Mesothelial cell of epicardium (in vitro differentiated cells): Measurements from ENCODE around the gene ISG20L2. TPM values are rescaled to one million over a fixed set of nuclear protein-coding genes. Genes with fewer than 3 reads are reported as not detected.
A peak's percentile ranks its signal among the peaks of the same experiment; 100 is the strongest.

Experiments
- DNase-seq, 2 experiments: peaks; one replicate each; pipeline ENCODE4 v3.0.0; 2021; ENCODE audit warnings: low spot score in 2 of 2; ENCODE audit not compliant: unreplicated experiment in 2 of 2
- H3K27ac Mint-ChIP-seq: 2 replicates; pipeline ENCODE4 v1.8.0; 2021; ENCODE audit warnings: mixed read lengths
- H3K27me3 Mint-ChIP-seq: 2 replicates; pipeline ENCODE4 v1.8.0; 2021; ENCODE audit warnings: low read depth, mixed read lengths
- H3K36me3 Mint-ChIP-seq: 2 replicates; pipeline ENCODE4 v1.8.0; 2021; ENCODE audit warnings: mixed read lengths
- H3K4me1 Mint-ChIP-seq: 2 replicates; pipeline ENCODE4 v1.8.0; 2021; ENCODE audit warnings: mixed read lengths
- H3K4me3 Mint-ChIP-seq: 2 replicates; pipeline ENCODE4 v1.8.0; 2021; ENCODE audit warnings: mild to moderate bottlenecking, moderate library complexity, mixed read lengths
- H3K9me3 Mint-ChIP-seq: 2 replicates; pipeline ENCODE4 v1.8.0; 2021; ENCODE audit warnings: mixed read lengths
- total RNA-seq: library from RNA; stranded (reverse); gene quantifications from 3 replicates; pipeline ENCODE4 v1.2.1, GENCODE V29; 2021
- TF ChIP-seq, protein P1 (sequence below): fragments of 200-600 bp; sonication (generic); IDR thresholded peaks from one replicate; pipeline ENCODE4 v1.5.0; 2021; ENCODE audit warnings: antibody characterized with exemption; ENCODE audit not compliant: unreplicated experiment

The ISG20L2 gene
- total RNA-seq, 1 donor from 2014 or later = 39.3 TPM

DNA sequence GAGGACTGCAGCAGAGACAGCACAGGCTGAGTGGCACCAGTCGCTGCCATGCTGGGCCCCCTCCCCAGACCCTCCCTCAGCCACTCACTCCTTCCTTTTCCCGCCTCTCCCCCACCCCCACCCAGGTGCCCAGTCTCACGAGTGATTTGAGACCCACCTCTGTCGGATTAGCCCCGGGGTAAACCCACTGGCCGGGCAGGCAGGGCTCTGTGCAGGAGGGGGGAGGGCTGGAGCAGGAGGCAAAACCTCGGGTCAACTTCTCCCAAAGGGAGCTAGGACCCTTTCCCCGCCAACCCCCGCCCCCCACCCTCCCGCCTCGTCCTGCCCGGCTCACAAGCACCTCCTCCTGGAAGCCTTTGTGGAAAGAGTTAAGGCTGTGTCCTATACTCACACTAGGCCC lies 15.8 kb upstream of the ISG20L2 start:
- H3K9me3 Mint-ChIP-seq = no peaks in the 10 kb centered on the region
- DNase-seq = no peak
- H3K27ac Mint-ChIP-seq = peak overlapping the region; percentile 100
- H3K36me3 Mint-ChIP-seq = peaks cover 16% of the 10 kb centered on the region
- H3K4me1 Mint-ChIP-seq = peaks cover 55% of the 10 kb centered on the region
- H3K4me3 Mint-ChIP-seq = no peak overlapping the region
- no peaks in the 10 kb centered on the region for H3K27me3 Mint-ChIP-seq
- TF ChIP-seq, protein P1, sequence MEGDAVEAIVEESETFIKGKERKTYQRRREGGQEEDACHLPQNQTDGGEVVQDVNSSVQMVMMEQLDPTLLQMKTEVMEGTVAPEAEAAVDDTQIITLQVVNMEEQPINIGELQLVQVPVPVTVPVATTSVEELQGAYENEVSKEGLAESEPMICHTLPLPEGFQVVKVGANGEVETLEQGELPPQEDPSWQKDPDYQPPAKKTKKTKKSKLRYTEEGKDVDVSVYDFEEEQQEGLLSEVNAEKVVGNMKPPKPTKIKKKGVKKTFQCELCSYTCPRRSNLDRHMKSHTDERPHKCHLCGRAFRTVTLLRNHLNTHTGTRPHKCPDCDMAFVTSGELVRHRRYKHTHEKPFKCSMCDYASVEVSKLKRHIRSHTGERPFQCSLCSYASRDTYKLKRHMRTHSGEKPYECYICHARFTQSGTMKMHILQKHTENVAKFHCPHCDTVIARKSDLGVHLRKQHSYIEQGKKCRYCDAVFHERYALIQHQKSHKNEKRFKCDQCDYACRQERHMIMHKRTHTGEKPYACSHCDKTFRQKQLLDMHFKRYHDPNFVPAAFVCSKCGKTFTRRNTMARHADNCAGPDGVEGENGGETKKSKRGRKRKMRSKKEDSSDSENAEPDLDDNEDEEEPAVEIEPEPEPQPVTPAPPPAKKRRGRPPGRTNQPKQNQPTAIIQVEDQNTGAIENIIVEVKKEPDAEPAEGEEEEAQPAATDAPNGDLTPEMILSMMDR = no peak

DNA sequence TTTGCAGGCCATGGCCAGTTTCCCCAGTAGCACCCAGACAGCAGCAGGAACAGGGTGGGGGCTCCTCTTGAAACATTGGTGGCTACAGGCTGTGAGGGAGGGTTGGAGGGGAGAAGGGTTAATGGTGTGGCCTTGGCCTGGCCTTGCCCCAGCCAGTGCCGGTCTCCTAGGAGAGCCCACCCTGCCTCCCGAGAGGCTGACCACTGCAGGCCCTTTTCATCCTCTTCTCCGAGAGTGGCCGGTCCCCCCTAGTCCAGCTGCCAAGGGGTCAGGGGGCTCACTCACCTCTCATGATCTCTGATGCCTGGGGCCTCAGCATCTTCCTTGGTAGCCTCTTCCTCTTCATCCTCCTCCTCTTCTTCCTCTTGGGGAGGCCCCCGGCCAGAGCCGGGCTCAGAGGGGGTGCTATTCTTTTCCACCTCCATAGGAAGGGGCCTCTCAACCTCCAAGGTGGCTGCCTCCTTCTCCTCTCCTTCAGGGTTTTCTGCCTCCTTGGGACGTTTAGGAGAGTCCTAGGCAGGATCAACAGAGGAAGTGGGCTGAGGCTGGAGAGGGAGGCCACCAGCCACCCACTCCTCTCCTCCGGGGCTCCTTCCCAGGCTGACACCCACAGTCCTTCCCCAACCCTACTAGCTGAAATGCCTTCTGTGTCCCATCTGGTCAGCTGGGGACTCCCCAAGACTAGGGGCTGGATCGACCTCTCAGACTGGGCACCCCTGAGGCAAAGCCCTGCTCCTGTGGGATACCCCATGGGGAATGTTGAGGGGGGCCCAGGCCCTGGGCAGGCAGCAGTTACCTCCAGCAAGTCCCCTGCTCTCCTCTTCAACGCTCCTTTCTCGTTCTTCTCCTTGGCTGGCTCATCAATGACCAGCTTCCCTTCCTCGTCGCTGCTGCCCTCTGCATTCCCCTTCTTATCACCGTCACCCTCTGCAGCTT lies 15.1 kb upstream of the ISG20L2 start:
- peaks cover 48% of the 10 kb centered on the region for H3K4me1 Mint-ChIP-seq
- TF ChIP-seq, protein P1 = no peak
- no peak overlapping the region for H3K4me3 Mint-ChIP-seq

DNA sequence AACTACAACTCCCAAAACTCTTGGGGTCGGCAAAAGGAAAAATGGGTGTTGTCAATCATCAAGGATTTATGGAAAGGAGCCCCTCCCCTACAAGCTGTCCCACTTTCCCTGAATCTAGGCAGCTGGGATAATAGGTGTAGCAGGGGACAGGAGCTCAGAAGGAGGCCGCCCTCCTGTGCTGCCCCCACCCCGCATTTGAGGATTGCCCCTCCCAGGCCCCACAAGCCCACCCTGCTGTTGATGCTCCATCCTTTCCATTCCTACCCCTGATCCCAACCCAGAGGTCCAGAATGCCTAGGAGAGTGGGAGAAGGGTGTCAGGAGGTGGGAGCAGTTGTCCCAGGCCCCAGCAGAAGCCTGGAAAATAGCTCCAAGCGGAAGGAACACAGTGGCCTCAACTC lies 14.2 kb upstream of the ISG20L2 start:
- Mint-ChIP-seq H3K36me3 (peaks cover 22% of the 10 kb centered on the region), H3K4me1 (peaks cover 40% of the 10 kb centered on the region), H3K27ac (peak overlapping the region; percentile 67), H3K9me3 (no peaks in the 10 kb centered on the region), H3K27me3 (no peaks in the 10 kb centered on the region), H3K4me3 (no peak overlapping the region)
- TF ChIP-seq, protein P1 = no peak
- no peak for DNase-seq

More for the DNA sequence above, 15.1 kb upstream of the ISG20L2 start:
- Mint-ChIP-seq H3K27ac (peak overlapping the region; percentile 67), H3K27me3 (no peaks in the 10 kb centered on the region), H3K36me3 (peaks cover 16% of the 10 kb centered on the region), H3K9me3 (no peaks in the 10 kb centered on the region)
- no peak for DNase-seq

DNA sequence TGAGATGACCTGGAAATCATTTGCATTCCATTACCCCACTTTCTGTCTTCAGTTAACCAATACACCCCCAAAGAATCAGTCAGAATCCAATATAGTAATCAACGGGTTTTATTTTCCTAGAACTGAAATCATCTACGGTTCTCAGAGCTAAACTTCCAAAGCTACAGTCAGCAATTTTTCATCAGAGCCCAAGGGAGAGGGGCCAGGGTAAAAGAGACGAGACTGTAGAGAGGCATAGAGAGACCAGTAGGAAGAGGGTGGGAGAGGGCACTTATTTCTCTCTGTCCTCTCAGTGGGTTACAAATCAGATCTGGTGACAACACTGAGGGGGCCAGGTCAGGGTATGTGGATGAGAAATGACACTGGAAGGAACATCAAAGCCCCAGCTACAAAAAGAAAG lies 13.5 kb upstream of the ISG20L2 start:
- DNase-seq = no peak
- peak overlapping the region; percentile 97 for H3K4me3 Mint-ChIP-seq
- peak overlapping the region; percentile 100 for H3K27ac Mint-ChIP-seq
- H3K4me1 Mint-ChIP-seq = peaks cover 33% of the 10 kb centered on the region
- peaks cover 22% of the 10 kb centered on the region for H3K36me3 Mint-ChIP-seq
- H3K27me3 Mint-ChIP-seq = no peaks in the 10 kb centered on the region
- TF ChIP-seq, protein P1 = no peak
- H3K9me3 Mint-ChIP-seq = no peaks in the 10 kb centered on the region

DNA sequence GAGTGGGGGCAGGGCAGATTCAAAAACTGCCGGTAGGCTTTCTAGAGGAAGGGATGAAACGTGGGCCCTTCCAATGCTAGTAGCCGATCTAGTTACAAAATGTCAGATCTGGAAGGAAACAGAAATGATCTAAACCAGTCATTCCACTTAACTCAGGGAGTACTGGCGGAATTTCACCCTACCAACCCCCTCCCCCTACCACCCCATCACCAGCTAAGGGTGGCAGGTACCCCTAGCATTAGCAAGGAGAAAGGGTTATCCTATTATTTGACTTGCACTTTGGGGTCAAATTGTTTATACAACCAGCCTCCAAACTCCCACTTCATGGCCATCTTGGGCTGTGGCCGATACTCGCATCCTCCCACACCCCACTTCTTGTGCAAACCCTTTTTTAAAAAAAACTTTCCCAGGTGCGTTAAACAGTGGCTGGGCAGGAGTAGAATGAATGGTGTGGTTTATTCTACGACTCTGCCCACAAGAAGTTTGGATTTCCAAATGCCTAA lies 13.0 kb upstream of the ISG20L2 start:
- Mint-ChIP-seq H3K4me3 (peak overlapping the region; percentile 97), H3K9me3 (no peaks in the 10 kb centered on the region), H3K27me3 (no peaks in the 10 kb centered on the region), H3K36me3 (peaks cover 22% of the 10 kb centered on the region), H3K4me1 (peaks cover 31% of the 10 kb centered on the region), H3K27ac (peak overlapping the region; percentile 100)
- TF ChIP-seq, protein P1 = no peak
- no peak for DNase-seq
